A673 (cell line): ENCODE results near the gene HSFX4. TPM values are rescaled to one million over a fixed set of nuclear protein-coding genes. Genes with fewer than 3 reads are reported as not detected.
A peak's percentile ranks its signal among the peaks of the same experiment; 100 is the strongest.

ENCODE experiments used
- BruUV-seq: library from RNA; stranded (reverse); fragments of 400-500 nt; replicated peaks from 2 replicates; lab custom pipeline; 2021; lab: Mats Ljungman, UMichigan
- CTCF ChIA-PET: fragments of 300-600 bp; sonication (Branson Sonifier 250); formaldehyde crosslinking; loops from one replicate; lab custom pipeline; 2022; ENCODE audit warnings: antibody characterized with exemption; lab: Charles Lee
- POLR2A ChIA-PET: fragments of 300-600 bp; sonication (Branson Sonifier 250); formaldehyde crosslinking; loops from one replicate; lab custom pipeline; 2022; ENCODE audit warnings: antibody characterized with exemption; ENCODE audit not compliant: low non-redundant PET; lab: Charles Lee
- DNase-seq: peaks from one replicate; pipeline ENCODE4 v3.0.0-alpha.2; 2015; ENCODE audit warnings: low spot score
- H3K27ac ChIP-seq: fragments of 200-600 bp; sonication (generic); 2 replicates; pipeline ENCODE4 v1.5.1; 2016; ENCODE audit warnings: mixed run types, low read depth, mild to moderate bottlenecking, mixed read lengths, antibody characterized with exemption, low read length; ENCODE audit not compliant: poor library complexity, severe bottlenecking
- H3K27me3 ChIP-seq: fragments of 200-600 bp; sonication (generic); replicated peaks from 2 replicates; pipeline ENCODE4 v1.6.1; 2017; ENCODE audit warnings: mixed run types, low read depth, mild to moderate bottlenecking, mixed read lengths, antibody characterized with exemption, low read length; ENCODE audit not compliant: insufficient read depth, poor library complexity
- H3K36me3 ChIP-seq: fragments of 200-600 bp; sonication (generic); 2 replicates; pipeline ENCODE4 v1.6.1; 2016; ENCODE audit warnings: mixed run types, mild to moderate bottlenecking, mixed read lengths, antibody characterized with exemption, low read length; ENCODE audit not compliant: insufficient read depth, poor library complexity, severe bottlenecking
- H3K4me1 ChIP-seq: fragments of 200-600 bp; sonication (generic); 2 replicates; pipeline ENCODE4 v1.6.1; 2017; ENCODE audit warnings: mixed run types, mild to moderate bottlenecking, mixed read lengths, antibody characterized with exemption, low read length; ENCODE audit not compliant: insufficient read depth, poor library complexity, severe bottlenecking
- H3K4me3 ChIP-seq: fragments of 200-600 bp; sonication (generic); 2 replicates; pipeline ENCODE4 v1.5.1; 2016; ENCODE audit warnings: low read depth, mixed run types, mild to moderate bottlenecking, mixed read lengths, low read length; ENCODE audit not compliant: poor library complexity, severe bottlenecking
- H3K9me3 ChIP-seq: fragments of 200-600 bp; sonication (generic); 2 replicates; pipeline ENCODE4 v1.6.1; 2016; ENCODE audit warnings: mixed run types, low read depth, mild to moderate bottlenecking, mixed read lengths, antibody characterized with exemption, low read length; ENCODE audit not compliant: poor library complexity, severe bottlenecking
- EZH2 ChIP-seq: fragments of 200-600 bp; sonication (generic); IDR thresholded peaks from 2 replicates; pipeline ENCODE4 v1.6.1; 2017; ENCODE audit warnings: borderline replicate concordance, low read depth, mild to moderate bottlenecking, mixed read lengths, antibody characterized with exemption, low read length; ENCODE audit not compliant: poor library complexity, severe bottlenecking
- intact Hi-C: fragments of 100-400 bp; cut with micrococcal nuclease; formaldehyde crosslinking; loops from one replicate; pipeline ENCODE4 v1.10.0; 2022; ENCODE audit not compliant: unreplicated experiment
- total RNA-seq: library from RNA; stranded (reverse); gene quantifications from 2 replicates; pipeline ENCODE4 v1.2.3, GENCODE V29; 2021
- TF ChIP-seq, protein P1 (sequence below): fragments of 300-800, 200-600 bp; sonication (generic); conservative IDR thresholded peaks from 2 replicates; pipeline ENCODE4 v1.5.1; 2017; ENCODE audit warnings: low read depth, mild to moderate bottlenecking, antibody characterized with exemption, low read length, moderate library complexity, mixed read lengths

Gene HSFX4
- total RNA-seq, 1 experiment from 2014 or later: not detected

DNA sequence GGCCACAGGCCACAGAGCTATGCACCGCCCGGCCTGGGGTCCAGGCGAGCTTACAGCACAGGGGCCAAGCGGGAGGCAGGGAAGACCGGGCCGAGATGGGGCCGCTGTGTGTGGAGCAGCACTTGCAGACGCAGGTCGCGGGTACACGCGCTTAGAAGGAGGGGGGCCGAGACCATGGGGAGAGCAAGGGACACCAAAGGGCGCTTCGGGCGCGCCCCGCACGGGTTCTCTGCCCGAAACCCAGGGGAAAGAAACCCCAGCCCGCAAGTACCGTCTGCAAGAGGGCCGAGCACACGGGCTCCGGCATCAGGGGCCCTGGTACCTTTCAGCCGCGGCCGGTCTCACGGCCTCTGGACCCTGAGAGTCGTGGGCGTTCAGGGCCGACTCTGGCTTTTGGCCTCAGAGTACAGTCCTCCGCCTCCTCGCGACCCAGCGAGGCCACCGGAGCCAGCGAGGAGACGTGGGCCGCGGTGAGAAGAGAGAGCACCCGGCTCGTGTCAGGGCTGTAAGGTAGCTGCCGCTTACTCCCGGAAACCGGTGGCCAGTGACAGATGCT, 8.6 kb downstream of the HSFX4 start:
- no peaks in the 10 kb centered on the region for H3K9me3 ChIP-seq
- no TSS peak for BruUV-seq
- TF ChIP-seq, protein P1, sequence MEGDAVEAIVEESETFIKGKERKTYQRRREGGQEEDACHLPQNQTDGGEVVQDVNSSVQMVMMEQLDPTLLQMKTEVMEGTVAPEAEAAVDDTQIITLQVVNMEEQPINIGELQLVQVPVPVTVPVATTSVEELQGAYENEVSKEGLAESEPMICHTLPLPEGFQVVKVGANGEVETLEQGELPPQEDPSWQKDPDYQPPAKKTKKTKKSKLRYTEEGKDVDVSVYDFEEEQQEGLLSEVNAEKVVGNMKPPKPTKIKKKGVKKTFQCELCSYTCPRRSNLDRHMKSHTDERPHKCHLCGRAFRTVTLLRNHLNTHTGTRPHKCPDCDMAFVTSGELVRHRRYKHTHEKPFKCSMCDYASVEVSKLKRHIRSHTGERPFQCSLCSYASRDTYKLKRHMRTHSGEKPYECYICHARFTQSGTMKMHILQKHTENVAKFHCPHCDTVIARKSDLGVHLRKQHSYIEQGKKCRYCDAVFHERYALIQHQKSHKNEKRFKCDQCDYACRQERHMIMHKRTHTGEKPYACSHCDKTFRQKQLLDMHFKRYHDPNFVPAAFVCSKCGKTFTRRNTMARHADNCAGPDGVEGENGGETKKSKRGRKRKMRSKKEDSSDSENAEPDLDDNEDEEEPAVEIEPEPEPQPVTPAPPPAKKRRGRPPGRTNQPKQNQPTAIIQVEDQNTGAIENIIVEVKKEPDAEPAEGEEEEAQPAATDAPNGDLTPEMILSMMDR: no peak
- TF ChIP-seq EZH2: no peak
- intact Hi-C loops: no loop called here
- peak overlapping the region; percentile 82 for H3K27ac ChIP-seq
- ChIA-PET CTCF (interaction anchor here (0.5 to 0.8 kb wide), 2 partner anchors 399 to 439 kb away, joined by 4 read pairs; no protein-coding TSS in a partner anchor), POLR2A (no interaction called here)
- no peaks in the 10 kb centered on the region for H3K4me1 ChIP-seq
- peak overlapping the region; percentile 67 for H3K4me3 ChIP-seq
- H3K36me3 ChIP-seq: no peaks in the 10 kb centered on the region
- no peak for DNase-seq
- H3K27me3 ChIP-seq: no peaks in the 10 kb centered on the region

GRCh38 chrX:149938427-149938880, 9.1 kb downstream of the HSFX4 start, which contains the start of gene EOLA2:
Gene EOLA2 (minus strand): TSS chrX:149938491. CDS start chrX:149933874, 4,617 bp downstream.
- H3K36me3 ChIP-seq: no peaks in the 10 kb centered on the region
- H3K9me3 ChIP-seq: no peaks in the 10 kb centered on the region
- H3K27ac ChIP-seq: peak within 1 kb of the TSS; percentile 82
- peak within 1 kb of the TSS; percentile 67 for H3K4me3 ChIP-seq
- peak; percentile 96 for DNase-seq
- TF ChIP-seq EZH2: no peak
- TF ChIP-seq, protein P1: peak; percentile 66
- ChIA-PET POLR2A (interaction anchor here (0.6 kb wide), 1 partner anchor 636 kb away, joined by 3 read pairs; no protein-coding TSS in a partner anchor), CTCF (interaction anchor here (0.5 to 0.8 kb wide), 2 partner anchors 399 to 438 kb away, joined by 4 read pairs; no protein-coding TSS in a partner anchor)
- no peaks in the 10 kb centered on the region for H3K27me3 ChIP-seq
- no peaks in the 10 kb centered on the region for H3K4me1 ChIP-seq
- intact Hi-C loops: no loop called here
- BruUV-seq: no TSS peak

DNA sequence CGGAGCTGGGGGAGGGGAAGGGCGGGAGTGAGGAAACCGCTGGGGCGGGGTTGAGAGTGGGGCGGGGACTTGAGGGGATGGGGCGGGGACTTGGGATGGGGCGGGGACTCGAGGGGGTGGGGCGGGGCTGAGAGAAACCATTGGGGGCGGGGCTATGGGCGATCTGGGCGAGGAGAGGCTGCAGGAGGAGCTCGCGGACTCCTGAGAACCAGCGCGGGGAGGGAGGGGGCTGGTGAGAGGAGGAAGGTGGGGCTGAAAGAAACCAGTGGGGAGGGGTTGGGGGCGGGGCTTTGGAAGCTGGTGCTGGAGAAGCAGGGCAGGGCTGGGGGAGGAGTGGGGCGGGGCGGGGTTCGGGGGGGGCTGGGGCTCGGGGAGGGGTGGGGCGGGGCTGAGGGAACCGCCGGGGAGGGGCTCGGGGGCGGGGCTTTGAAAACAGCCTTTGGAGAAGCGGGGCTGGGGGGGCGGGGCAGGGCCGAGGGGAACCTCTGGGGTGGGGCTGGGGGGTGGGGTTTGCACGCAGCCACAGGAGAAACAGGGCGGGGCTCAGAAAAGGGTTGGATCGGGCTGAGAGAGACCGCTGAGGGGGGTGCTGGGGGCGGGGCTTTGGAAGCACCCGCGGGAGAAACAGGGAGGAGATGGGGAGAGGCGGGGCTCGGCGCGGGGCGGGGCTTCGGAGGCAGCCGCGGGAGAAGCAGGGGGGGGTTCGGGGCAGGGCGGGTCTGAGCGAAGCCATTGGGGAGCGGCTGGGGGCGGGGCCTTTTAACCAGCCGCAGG, 9.7 kb downstream of the HSFX4 start:
- TF ChIP-seq, protein P1: no peak
- no peak for TF ChIP-seq EZH2
- intact Hi-C loops: no loop called here
- no peaks in the 10 kb centered on the region for H3K36me3 ChIP-seq
- DNase-seq: peak; percentile 93
- peak overlapping the region; percentile 82 for H3K27ac ChIP-seq
- no peaks in the 10 kb centered on the region for H3K9me3 ChIP-seq
- no peaks in the 10 kb centered on the region for H3K27me3 ChIP-seq
- BruUV-seq: no TSS peak
- peak overlapping the region; percentile 67 for H3K4me3 ChIP-seq
- no peaks in the 10 kb centered on the region for H3K4me1 ChIP-seq
- CTCF ChIA-PET: interaction anchor here (0.7 to 0.8 kb wide), 2 partner anchors 400 to 468 kb away, joined by 3 to 4 read pairs; no protein-coding TSS in a partner anchor
- POLR2A ChIA-PET: interaction anchor here (0.5 to 0.6 kb wide), 3 partner anchors 400 to 635 kb away, joined by 3 to 7 read pairs (median 5); no protein-coding TSS in a partner anchor
